Measurements from ENCODE around the gene FAM174C. TPM values are rescaled to one million over a fixed set of nuclear protein-coding genes. Genes with fewer than 3 reads are reported as not detected.
A peak's percentile ranks its signal among the peaks of the same experiment; 100 is the strongest.

The FAM174C gene
- total and polyA plus RNA-seq, 10 of the 15 experiments (the other 5 are each of a cell fraction or from before 2014, with no cell fraction given) = 0.89 to 94.6 (median 43.6) TPM

- TF ChIP-seq CEBPZ (IDR thresholded peaks at IDR 0.05; ENCODE audit: low read depth, low read length) = no peak
- no peak for TF ChIP-seq CEBPB (IDR thresholded peaks at IDR 0.05; ENCODE audit: borderline replicate concordance in 1 of 2, low read depth in 2 of 2, low read length in 2 of 2)
- no peak for TF ChIP-seq RELA (IDR thresholded peaks at IDR 0.05; ENCODE audit: borderline replicate concordance, partially characterized antibody)
- 0 out of 2 replicates have a peak, but pooled peaks have one; percentile 28 for TF ChIP-seq EED (IDR thresholded peaks at IDR 0.05; ENCODE audit: low read depth)
Observed at GRCh38 chr19:1269478-1270212, 5.7 kb upstream of the FAM174C start (continued).

GRCh38 chr19:1270213-1270853 is 5.0 kb upstream of the FAM174C start:
- H3K27me3 ChIP-seq (replicated peaks in 1 of 2; ENCODE audit: control insufficient read depth in 2 of 2, insufficient read depth in 2 of 2, low read length in 1 of 2) = no peaks in the 10 kb centered on the region
- intact Hi-C loops (cut with micrococcal nuclease; ENCODE audit: unreplicated experiment) (no loop called here), in situ Hi-C loops (cut with MboI) (no loop called here)
- peak overlapping the region; percentile 99 for H3K4me2 ChIP-seq (ENCODE audit: control insufficient read depth, insufficient read depth)
- no peaks in the 10 kb centered on the region for H3K9me3 ChIP-seq (replicated peaks; ENCODE audit: control insufficient read depth, insufficient read depth, low read length)
- no peak for FAIRE-seq
- POLR2A ChIA-PET = interaction anchor here (8.7 kb wide), 1 partner anchor 27 kb away, joined by 184 read pairs; the partner anchor contains the start of gene ATP5F1D
- peaks cover 34 to 35% of the 10 kb centered on the region in 2 experiments for H3K36me3 ChIP-seq (ENCODE audit: control insufficient read depth in 2 of 2, insufficient read depth in 2 of 2, low read length in 1 of 2)
- no peak overlapping the region for H2AFZ ChIP-seq (ENCODE audit: control insufficient read depth, low read depth, low read length)
- CTCF ChIA-PET = interaction anchor here (4.0 kb wide), 1 partner anchor 26 kb away, joined by 32 read pairs; no protein-coding TSS in a partner anchor
- no peak for ATAC-seq
- peaks cover 41% of the 10 kb centered on the region for H3K4me1 ChIP-seq (ENCODE audit: control insufficient read depth, insufficient read depth, low read length)
- SMC1A ChIA-PET (ENCODE audit: uncharacterized antibody, unreplicated experiment) = interaction anchor here (7.3 kb wide), 1 partner anchor 26 kb away, joined by 172 read pairs; the partner anchor contains the start of gene ATP5F1D
- peaks cover 56% of the 10 kb centered on the region for H3K79me2 ChIP-seq (ENCODE audit: control insufficient read depth, insufficient read depth, low read length)
- no peak for DNase-seq (ENCODE audit: low read depth, low spot score)
- peak overlapping the region; percentile 98 for H3K4me3 ChIP-seq
- BruUV-seq (replicated peaks) = no TSS peak
- RAD21 ChIA-PET (ENCODE audit: unreplicated experiment) = no interaction called here
- WGBS (ENCODE audit: insufficient coverage, insufficient replicate concordance, low lambda C conversion rate, missing lambda C conversion rate) = under 1% methylated on average over 8 of the region's 8 CpGs
- H3K9ac ChIP-seq (ENCODE audit: control insufficient read depth, insufficient read depth, low read length) = peak overlapping the region; percentile 98
- peak; percentile 0 for TF ChIP-seq MEF2B (IDR thresholded peaks at IDR 0.05; ENCODE audit: partially characterized antibody, poor library complexity, severe bottlenecking)
- TF ChIP-seq SMAD5 (IDR thresholded peaks at IDR 0.05; ENCODE audit: low read depth) = 0 out of 2 replicates have a peak, but pooled peaks have one; percentile 49
- no peak for TF ChIP-seq RUNX3 (IDR thresholded peaks at IDR 0.05; ENCODE audit: low read length)
- TF ChIP-seq E2F4 (IDR thresholded peaks at IDR 0.05; ENCODE audit: low read depth, low read length) = peak; percentile 51; the same call in 1 of the 2 replicates
- peak overlapping the region; percentile 98 for H3K27ac ChIP-seq (ENCODE audit: control insufficient read depth, insufficient read depth)
- no peaks in the 10 kb centered on the region; the same call in 1 of the 2 replicates for H4K20me1 ChIP-seq (ENCODE audit: control insufficient read depth, insufficient read depth)

Measured in GM12878 (cell line).